Adipose tissue (tissue), 3 donors: ENCODE data around the gene EPHB3. TPM values are rescaled to one million over a fixed set of nuclear protein-coding genes. Genes with fewer than 3 reads are reported as not detected.

ENCODE experiments used
- H3K27ac ChIP-seq: one replicate; pipeline ENCODE4 v1.5.1; 2013; ENCODE audit warnings: low read depth, low read length
- WGBS, 3 donors: extraction: QIAGEN DNeasy Blood & Tissue Kit; methylation state at CpG; one replicate each; pipeline ENCODE4 v1.1.7; 2013; 5-methylcytosine and 5-hydroxymethylcytosine counted together
- polyA plus RNA-seq, 3 donors: library from polyadenylated mRNA; stranded (reverse); fragments of 200-250 nt; gene quantifications; one replicate each; pipeline ENCODE4 v1.2.3, GENCODE V29; 2013
- donor health status: healthy with polysubstance abuse.
- donor health status: Bipolar disorder and iron deficiency.
- donor health status: healthy.

Gene EPHB3
- polyA plus RNA-seq, 3 donors, result 0.67 to 2.2 (median 1.7) TPM

DNA sequence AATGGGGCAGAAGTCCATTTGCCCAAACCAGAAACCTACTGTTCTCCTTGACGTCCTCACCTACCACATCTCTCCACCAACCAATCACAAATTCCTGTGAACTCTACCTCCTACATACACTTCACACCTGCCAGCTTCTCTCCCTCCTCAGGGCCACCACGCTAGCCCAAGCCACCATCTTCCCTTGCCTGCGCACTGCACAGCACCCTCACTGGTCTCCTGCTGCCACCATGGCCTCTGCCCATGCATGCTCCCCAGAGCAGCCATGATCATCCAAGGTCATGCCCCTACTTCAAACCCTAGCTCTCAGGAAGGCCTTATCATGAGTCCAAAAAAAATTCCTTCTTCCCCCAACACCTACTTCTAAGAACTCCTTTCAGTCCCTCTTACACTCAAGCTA lies 1.1 kb upstream of the EPHB3 start:
- no peak overlapping the region for H3K27ac ChIP-seq
- 61 to 86% (median 82%) methylated on average over 3 of the region's 3 CpGs for WGBS, 3 donors

GRCh38 chr3:184561913-184562877 lies 610 bp downstream of the EPHB3 start:
- no peak overlapping the region for H3K27ac ChIP-seq
- WGBS, 3 donors, result 6 to 10% (median 10%) methylated on average over 94 to 109 of the region's 109 CpGs

DNA sequence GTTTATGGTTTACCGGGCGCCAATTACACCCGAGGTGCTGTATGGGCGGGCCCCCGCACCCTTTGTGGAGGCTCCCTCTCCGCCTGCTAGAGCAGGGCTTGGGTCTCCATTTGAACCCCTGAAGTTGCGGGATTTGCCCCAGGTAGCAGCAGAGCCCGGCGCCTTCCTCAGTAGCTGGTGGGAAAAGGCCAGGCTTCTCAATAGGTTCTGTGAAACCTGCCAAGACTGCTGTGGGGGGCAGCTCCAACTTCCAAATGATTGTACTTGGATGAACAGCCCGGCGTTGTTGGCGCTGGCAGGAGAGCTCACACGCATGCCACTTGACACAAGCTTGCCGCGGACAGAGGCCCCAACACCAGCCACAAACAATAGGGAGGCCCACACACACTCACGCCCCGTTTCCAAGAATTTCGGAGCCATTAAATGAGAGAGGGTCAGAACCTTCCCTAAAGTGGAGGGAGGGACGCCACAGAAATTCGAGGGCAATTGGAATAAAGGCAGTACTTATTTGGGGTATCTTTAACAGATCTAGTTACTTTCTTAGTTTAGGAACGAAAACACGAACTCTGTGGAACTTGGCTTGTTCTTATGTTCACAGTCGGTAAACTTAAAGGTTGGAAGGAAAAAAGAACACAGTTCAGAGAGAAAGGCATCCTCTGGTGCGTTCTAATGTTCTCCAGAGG lies 1.4 kb downstream of the EPHB3 start:
- no peak overlapping the region for H3K27ac ChIP-seq
- 37 to 67% (median 54%) methylated on average over 24 of the region's 24 CpGs for WGBS, 3 donors

DNA sequence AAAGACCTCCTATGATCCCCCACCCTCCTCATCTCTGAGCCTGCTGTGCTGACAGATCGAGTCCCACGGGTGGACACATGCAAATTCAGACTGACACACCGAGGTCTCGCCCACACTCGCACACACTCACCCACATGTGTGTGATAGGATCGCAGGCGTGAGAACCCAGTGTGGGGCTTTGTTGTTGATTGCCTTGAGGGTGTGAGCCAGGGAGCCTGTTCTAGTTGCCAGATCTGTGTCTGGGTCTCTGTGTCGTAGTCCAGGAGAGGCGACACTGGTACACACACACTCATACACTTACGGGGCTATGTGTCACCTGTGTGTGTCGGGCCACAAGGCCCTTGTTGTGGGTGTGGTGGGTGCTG lies 2.0 kb downstream of the EPHB3 start:
- no peak overlapping the region for H3K27ac ChIP-seq
- 35 to 82% (median 78%) methylated on average over 11 of the region's 11 CpGs for WGBS, 3 donors

- no peak overlapping the region for H3K27ac ChIP-seq
- 42 to 75% (median 70%) methylated on average over 13 of the region's 13 CpGs for WGBS, 3 donors
Observed at GRCh38 chr3:184563941-184564684, 2.5 kb downstream of the EPHB3 start.

DNA sequence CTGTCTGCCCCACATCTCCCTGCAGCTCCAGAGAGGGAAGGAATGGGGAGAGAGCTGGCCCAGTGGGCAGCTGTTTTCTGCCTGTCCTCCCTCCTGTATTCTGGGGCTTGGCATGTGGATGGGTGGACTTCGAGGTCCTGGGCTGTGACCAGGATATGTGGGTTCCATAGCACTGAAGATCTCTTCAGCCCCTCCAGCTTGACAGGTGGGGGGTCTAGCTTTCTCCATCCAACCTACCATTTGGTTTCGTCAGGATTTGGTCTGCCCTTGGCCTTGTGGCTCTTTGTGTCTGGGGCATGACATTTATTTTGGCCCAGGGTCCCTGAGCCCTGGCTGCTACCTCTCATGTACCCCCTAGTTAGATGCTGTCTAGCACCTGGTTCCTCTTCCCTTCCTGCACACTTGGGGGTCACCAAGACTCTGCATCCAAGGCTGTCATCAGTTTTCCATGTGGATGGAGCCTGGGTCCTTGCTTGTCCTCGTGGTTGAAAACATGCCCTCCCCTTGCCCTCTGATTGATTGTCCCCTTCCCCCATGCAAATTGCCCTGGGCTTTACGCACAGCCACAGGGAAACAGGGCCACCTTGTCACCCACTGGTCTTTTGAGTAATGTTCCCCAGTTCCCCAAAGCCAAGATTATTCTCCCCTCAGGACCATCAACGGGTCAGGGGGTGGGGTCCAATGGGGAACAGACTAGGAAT lies 3.2 kb downstream of the EPHB3 start:
- no peak overlapping the region for H3K27ac ChIP-seq
- 36 to 83% (median 81%) methylated on average over 5 of the region's 5 CpGs for WGBS, 3 donors

DNA sequence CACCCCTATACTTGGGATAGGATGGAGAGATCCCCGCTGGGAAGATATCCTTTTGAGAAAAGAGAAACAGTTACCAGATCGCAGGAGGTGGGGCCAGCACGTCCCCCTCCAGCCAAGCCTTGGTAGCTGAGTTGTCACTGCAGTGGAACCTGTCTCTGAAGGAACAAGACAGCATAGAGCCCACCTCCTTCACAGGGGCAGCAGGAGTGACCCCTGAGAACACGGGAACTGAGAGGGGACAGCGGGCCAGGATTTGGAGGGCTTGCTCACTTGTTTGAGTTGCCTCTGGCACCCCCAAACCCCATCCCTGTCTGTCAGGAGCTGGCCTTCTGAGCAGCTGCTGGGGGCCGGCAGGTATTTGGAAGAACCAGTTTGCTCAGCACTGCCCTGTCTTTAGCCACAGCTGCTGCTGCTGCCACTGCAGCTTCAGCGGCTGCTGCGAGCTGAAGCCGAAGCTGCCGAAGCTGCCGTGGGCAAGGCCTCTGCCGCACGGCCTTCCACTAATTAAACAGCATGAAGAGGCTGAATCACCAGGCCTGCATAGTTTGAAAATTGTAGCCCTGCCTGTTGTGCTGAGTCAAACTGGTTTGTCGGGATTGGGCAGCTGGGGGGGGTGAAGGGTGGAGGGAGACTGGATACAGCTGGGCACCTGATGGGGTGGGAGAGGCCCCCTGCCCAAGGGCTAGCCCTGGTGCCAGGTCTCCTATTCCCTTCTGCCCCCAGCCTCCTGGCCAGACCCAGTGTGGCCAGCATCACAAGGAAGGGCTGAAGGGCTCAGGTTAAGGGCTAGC lies 4.0 kb downstream of the EPHB3 start:
- 19 to 79% (median 60%) methylated on average over 14 of the region's 14 CpGs for WGBS, 3 donors
- no peak overlapping the region for H3K27ac ChIP-seq

DNA sequence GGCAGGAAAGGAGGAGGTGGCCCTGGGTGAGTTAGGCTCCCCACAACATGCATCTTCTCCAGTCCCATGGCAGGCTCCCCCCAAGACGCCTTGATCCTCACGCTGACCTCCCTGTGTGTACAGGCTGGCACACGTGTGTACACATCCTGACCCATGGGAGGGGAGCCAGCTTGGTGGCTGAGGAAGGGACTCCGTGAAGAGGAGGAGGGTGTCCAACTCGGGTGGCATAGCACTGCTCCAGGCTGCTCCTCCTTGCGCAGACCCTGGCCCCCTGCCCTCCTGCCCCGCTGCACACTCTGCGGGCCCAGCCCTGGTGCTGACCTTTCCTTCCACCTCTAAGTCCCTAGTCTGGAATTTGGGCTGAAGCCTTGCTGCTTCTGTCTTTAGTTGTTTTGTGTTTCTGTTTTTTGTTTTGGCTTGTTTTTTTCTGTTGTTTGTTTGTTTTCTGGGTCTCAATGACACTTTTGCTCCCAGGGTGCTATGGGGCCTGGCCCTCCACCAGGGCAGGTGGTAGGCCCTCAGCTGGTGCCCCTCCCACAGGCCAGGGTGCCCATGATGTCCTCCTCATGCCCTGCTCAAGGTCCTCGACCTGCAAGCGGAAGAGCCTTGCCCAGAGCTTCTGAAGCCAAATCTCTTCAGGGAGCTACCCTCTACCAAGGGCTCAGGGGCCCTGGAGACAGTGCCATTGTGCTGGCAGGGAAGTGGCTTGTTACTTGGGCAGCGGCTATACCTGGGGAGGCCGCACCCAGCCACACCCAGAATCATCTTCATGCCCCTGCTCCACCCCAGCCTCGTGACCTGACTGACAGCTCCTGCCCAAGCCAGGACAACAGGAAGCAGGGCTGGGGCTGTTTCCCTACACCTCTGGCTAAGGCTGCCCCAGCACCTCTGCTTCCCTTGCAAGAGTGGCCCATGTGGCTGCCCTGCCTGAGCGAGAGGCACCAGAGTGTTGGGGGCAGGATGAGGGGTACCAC lies 5.1 kb downstream of the EPHB3 start:
- H3K27ac ChIP-seq, result no peak overlapping the region
- 54 to 86% (median 73%) methylated on average over 14 of the region's 14 CpGs for WGBS, 3 donors

- WGBS, 3 donors, result 52 to 71% (median 65%) methylated on average over 16 of the region's 16 CpGs
- no peak overlapping the region for H3K27ac ChIP-seq
Observed at GRCh38 chr3:184567946-184568559, 6.5 kb downstream of the EPHB3 start.

- 1 to 8% (median 2%) methylated on average over 12 to 16 of the region's 16 CpGs for WGBS, 3 donors
- H3K27ac ChIP-seq, result no peak overlapping the region
Observed at GRCh38 chr3:184568560-184568923, 7.0 kb downstream of the EPHB3 start.

GRCh38 chr3:184568924-184569829 lies 7.6 kb downstream of the EPHB3 start:
- 5 to 21% (median 9%) methylated on average over 34 to 68 of the region's 68 CpGs for WGBS, 3 donors
- H3K27ac ChIP-seq, result no peak overlapping the region

DNA sequence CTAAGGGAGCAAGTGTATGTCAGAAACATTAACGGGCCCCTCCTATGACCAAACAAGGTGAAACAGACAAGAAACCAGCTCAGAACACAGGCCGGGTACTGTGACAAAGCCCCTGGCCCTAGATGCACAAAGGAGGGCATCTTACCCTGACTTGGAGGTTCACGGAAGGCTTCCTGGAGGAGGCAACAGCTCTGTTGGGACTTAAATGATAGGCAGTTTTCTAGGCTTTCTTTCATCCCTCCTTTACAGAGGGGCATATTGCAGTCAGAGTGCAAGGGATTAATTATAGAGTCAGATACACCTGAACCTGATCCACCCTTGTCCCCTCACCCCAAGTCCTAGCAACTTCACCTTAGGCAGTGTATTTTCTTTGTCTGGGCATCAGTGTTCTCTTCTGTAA lies 8.4 kb downstream of the EPHB3 start:
- WGBS, 3 donors, result 68 to 85% (median 79%) methylated on average over 3 of the region's 3 CpGs
- no peak overlapping the region for H3K27ac ChIP-seq

DNA sequence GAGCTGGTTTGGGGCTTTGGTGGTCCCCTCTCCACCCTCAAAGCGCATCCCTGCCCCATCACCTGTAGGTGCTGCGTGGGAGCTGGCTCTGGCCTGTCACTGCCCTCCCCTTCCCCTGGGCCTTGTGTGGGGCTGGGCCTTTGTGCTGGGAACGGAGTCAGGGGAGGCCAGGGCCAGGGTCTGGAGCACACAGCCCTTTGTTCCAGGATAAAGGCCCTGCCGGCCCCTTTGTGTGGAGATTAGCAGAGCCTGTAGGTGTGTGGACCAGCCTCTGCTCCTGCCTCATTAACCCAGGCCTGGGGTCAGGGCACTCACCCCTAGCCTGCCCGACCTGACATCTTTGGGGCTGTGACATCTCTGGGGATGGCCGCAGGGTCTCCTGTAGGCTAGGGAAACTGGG lies 8.9 kb downstream of the EPHB3 start:
- no peak overlapping the region for H3K27ac ChIP-seq
- 86 to 94% (median 88%) methylated on average over 6 of the region's 6 CpGs for WGBS, 3 donors

- H3K27ac ChIP-seq, result no peak overlapping the region
- WGBS, 3 donors, result 54 to 87% (median 87%) methylated on average over 12 of the region's 12 CpGs
Observed at GRCh38 chr3:184571750-184572377, 10.3 kb downstream of the EPHB3 start.
